GM23338 (cell line): ENCODE data around the gene NTRK1. TPM values are rescaled to one million over a fixed set of nuclear protein-coding genes. Genes with fewer than 3 reads are reported as not detected.

Experiments used
- ATAC-seq: fragments of 200-7000 bp; cut with Tn5 transposase; 3 replicates; pipeline ENCODE4 v1.9.1; 2020
- DNase-seq: peaks from one replicate; pipeline ENCODE4 v3.0.0-alpha.2; 2015; ENCODE audit warnings: low spot score
- H2AFZ ChIP-seq: fragments of 200-600 bp; sonication (generic); 2 replicates; pipeline ENCODE4 v1.8.0; 2016; ENCODE audit warnings: antibody characterized with exemption, mild to moderate bottlenecking, moderate library complexity
- H3F3A ChIP-seq: fragments of 200-600 bp; sonication (generic); replicated peaks from 2 replicates; pipeline ENCODE4 v1.8.0; 2017; ENCODE audit warnings: antibody characterized with exemption, mixed run types, low read depth
- H3K27ac ChIP-seq: fragments of 200-600 bp; sonication (generic); 2 replicates; pipeline ENCODE4 v1.6.1; 2016; ENCODE audit warnings: low read depth
- H3K27me3 ChIP-seq: fragments of 200-600 bp; sonication (generic); 2 replicates; pipeline ENCODE4 v1.8.0; 2016; ENCODE audit warnings: mild to moderate bottlenecking, mixed run types, moderate library complexity; ENCODE audit not compliant: insufficient read depth
- H3K36me3 ChIP-seq: fragments of 200-600 bp; sonication (generic); 2 replicates; pipeline ENCODE4 v1.8.0; 2016; ENCODE audit warnings: mild to moderate bottlenecking; ENCODE audit not compliant: insufficient read depth
- H3K4me1 ChIP-seq: fragments of 200-600 bp; sonication (generic); 2 replicates; pipeline ENCODE4 v1.8.0; 2016; ENCODE audit warnings: mild to moderate bottlenecking, moderate library complexity; ENCODE audit not compliant: insufficient read depth
- H3K4me2 ChIP-seq: fragments of 200-600 bp; sonication (generic); 2 replicates; pipeline ENCODE4 v1.7.1; 2017; ENCODE audit warnings: mixed run types
- H3K4me3 ChIP-seq: fragments of 200-600 bp; sonication (generic); 2 replicates; pipeline ENCODE4 v1.6.1; 2016; ENCODE audit warnings: mixed run types
- H3K79me2 ChIP-seq: fragments of 200-600 bp; sonication (generic); replicated peaks from 2 replicates; pipeline ENCODE4 v1.8.0; 2017; ENCODE audit warnings: mild to moderate bottlenecking; ENCODE audit not compliant: insufficient read depth
- H3K9me2 ChIP-seq: fragments of 200-600 bp; sonication (generic); 2 replicates; pipeline ENCODE4 v1.8.0; 2017; ENCODE audit not compliant: insufficient read depth
- H4K20me1 ChIP-seq: fragments of 200-600 bp; sonication (generic); replicated peaks from 2 replicates; pipeline ENCODE4 v1.8.0; 2017; ENCODE audit warnings: mild to moderate bottlenecking; ENCODE audit not compliant: insufficient read depth
- H3K27ac Mint-ChIP-seq: 2 replicates; pipeline ENCODE4 v1.8.0; 2020; ENCODE audit warnings: inconsistent platforms, mild to moderate bottlenecking, moderate library complexity, mixed read lengths
- H3K27me3 Mint-ChIP-seq: 3 replicates; pipeline ENCODE4 v1.8.0; 2022; ENCODE audit warnings: low read depth, mild to moderate bottlenecking, moderate library complexity, mixed read lengths, inconsistent platforms; ENCODE audit not compliant: insufficient read depth, poor library complexity
- H3K36me3 Mint-ChIP-seq: 3 replicates; pipeline ENCODE4 v1.8.0; 2021; ENCODE audit warnings: low read depth, mild to moderate bottlenecking, inconsistent platforms, moderate library complexity, mixed read lengths
- H3K4me1 Mint-ChIP-seq: 3 replicates; pipeline ENCODE4 v1.8.0; 2020; ENCODE audit warnings: mild to moderate bottlenecking, inconsistent platforms, mixed read lengths
- H3K4me3 Mint-ChIP-seq: 3 replicates; pipeline ENCODE4 v1.8.0; 2021; ENCODE audit warnings: moderate library complexity, mild to moderate bottlenecking, inconsistent platforms, mixed read lengths
- H3K9me3 Mint-ChIP-seq: 3 replicates; pipeline ENCODE4 v1.8.0; 2020; ENCODE audit warnings: moderate library complexity, mild to moderate bottlenecking, inconsistent platforms, mixed read lengths
- EZH2 ChIP-seq: fragments of 200-600 bp; sonication (generic); IDR thresholded peaks from one replicate; pipeline ENCODE4 v1.8.0; 2017; ENCODE audit warnings: antibody characterized with exemption, mild to moderate bottlenecking, low read depth; ENCODE audit not compliant: unreplicated experiment
- JUNB ChIP-seq: IDR thresholded peaks from one replicate; pipeline ENCODE4 v1.6.1; 2016; ENCODE audit warnings: antibody characterized with exemption; ENCODE audit not compliant: unreplicated experiment
- POLR2AphosphoS5 ChIP-seq: IDR thresholded peaks from 2 replicates; pipeline ENCODE4 v1.6.1; 2016; ENCODE audit warnings: antibody characterized with exemption, low read depth
- polyA plus RNA-seq: library from polyadenylated mRNA; unstranded; fragments of >200 nt; fragmentation: Nextera tagmentation; extraction: Ambion mirVana; gene quantifications from 2 replicates; pipeline ENCODE4 v1.2.1, GENCODE V29; 2016
- total RNA-seq: library from RNA; depleted of rRNA; stranded (reverse); fragments of >200 nt; shearing (Covaris generic); gene quantifications from 2 replicates; pipeline ENCODE4 v1.2.3, GENCODE V29; 2014
- TF ChIP-seq, protein P1 (sequence below): fragments of 250-450 bp; sonication (Bioruptor Pico); IDR thresholded peaks from 2 replicates; pipeline ENCODE4 v1.5.0; 2020; ENCODE audit warnings: mild to moderate bottlenecking, moderate library complexity
- TF ChIP-seq, protein P2 (sequence below): IDR thresholded peaks from one replicate; pipeline ENCODE4 v1.6.1; 2018; ENCODE audit warnings: antibody characterized with exemption; ENCODE audit not compliant: unreplicated experiment

NTRK1 gene
- total and polyA plus RNA-seq, 2 experiments from 2014 or later, result 0.42 to 0.45 TPM

DNA sequence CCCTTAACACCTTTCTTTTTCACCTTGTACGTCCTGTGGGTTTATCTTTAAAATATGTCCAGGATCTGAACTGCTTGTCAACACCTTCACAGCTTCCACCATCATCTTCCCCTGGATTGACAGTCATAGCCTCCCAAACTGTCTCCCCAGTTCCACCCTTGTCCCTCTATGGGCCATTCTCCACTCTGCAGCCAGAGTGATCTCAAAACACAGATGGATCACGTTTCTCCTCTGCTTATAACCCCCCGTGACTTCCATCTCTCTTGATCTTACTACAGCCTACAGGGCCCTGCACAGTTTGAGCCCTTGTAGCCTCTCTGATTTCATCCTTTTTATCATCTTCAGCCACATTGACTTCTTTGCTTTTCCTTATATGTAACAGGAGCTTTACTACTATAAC is 6.0 kb upstream of the NTRK1 start:
- no peaks in the 10 kb centered on the region for H3F3A ChIP-seq
- peaks cover 97% of the 10 kb centered on the region for H3K27me3 ChIP-seq
- no peak overlapping the region for H3K4me2 ChIP-seq
- no peak overlapping the region for H3K27ac ChIP-seq
- no peaks in the 10 kb centered on the region for H3K36me3 Mint-ChIP-seq
- DNase-seq (no peak), ATAC-seq (no peak)
- no peaks in the 10 kb centered on the region for H3K9me2 ChIP-seq
- H3K9me3 Mint-ChIP-seq, result no peaks in the 10 kb centered on the region; the same call in 2 of the 3 replicates
- no peaks in the 10 kb centered on the region for H3K36me3 ChIP-seq
- TF ChIP-seq, protein P1, sequence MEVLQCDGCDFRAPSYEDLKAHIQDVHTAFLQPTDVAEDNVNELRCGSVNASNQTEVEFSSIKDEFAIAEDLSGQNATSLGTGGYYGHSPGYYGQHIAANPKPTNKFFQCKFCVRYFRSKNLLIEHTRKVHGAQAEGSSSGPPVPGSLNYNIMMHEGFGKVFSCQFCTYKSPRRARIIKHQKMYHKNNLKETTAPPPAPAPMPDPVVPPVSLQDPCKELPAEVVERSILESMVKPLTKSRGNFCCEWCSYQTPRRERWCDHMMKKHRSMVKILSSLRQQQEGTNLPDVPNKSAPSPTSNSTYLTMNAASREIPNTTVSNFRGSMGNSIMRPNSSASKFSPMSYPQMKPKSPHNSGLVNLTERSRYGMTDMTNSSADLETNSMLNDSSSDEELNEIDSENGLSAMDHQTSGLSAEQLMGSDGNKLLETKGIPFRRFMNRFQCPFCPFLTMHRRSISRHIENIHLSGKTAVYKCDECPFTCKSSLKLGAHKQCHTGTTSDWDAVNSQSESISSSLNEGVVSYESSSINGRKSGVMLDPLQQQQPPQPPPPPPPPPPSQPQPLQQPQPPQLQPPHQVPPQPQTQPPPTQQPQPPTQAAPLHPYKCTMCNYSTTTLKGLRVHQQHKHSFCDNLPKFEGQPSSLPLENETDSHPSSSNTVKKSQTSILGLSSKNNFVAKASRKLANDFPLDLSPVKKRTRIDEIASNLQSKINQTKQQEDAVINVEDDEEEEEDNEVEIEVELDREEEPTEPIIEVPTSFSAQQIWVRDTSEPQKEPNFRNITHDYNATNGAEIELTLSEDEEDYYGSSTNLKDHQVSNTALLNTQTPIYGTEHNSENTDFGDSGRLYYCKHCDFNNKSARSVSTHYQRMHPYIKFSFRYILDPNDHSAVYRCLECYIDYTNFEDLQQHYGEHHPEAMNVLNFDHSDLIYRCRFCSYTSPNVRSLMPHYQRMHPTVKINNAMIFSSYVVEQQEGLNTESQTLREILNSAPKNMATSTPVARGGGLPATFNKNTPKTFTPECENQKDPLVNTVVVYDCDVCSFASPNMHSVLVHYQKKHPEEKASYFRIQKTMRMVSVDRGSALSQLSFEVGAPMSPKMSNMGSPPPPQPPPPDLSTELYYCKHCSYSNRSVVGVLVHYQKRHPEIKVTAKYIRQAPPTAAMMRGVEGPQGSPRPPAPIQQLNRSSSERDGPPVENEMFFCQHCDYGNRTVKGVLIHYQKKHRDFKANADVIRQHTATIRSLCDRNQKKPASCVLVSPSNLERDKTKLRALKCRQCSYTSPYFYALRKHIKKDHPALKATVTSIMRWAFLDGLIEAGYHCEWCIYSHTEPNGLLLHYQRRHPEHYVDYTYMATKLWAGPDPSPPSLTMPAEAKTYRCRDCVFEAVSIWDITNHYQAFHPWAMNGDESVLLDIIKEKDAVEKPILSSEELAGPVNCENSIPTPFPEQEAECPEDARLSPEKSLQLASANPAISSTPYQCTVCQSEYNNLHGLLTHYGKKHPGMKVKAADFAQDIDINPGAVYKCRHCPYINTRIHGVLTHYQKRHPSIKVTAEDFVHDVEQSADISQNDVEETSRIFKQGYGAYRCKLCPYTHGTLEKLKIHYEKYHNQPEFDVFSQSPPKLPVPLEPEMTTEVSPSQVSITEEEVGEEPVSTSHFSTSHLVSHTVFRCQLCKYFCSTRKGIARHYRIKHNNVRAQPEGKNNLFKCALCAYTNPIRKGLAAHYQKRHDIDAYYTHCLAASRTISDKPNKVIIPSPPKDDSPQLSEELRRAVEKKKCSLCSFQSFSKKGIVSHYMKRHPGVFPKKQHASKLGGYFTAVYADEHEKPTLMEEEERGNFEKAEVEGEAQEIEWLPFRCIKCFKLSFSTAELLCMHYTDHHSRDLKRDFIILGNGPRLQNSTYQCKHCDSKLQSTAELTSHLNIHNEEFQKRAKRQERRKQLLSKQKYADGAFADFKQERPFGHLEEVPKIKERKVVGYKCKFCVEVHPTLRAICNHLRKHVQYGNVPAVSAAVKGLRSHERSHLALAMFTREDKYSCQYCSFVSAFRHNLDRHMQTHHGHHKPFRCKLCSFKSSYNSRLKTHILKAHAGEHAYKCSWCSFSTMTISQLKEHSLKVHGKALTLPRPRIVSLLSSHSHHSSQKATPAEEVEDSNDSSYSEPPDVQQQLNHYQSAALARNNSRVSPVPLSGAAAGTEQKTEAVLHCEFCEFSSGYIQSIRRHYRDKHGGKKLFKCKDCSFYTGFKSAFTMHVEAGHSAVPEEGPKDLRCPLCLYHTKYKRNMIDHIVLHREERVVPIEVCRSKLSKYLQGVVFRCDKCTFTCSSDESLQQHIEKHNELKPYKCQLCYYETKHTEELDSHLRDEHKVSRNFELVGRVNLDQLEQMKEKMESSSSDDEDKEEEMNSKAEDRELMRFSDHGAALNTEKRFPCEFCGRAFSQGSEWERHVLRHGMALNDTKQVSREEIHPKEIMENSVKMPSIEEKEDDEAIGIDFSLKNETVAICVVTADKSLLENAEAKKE (CRISPR knock-in tag), result no peak
- TF ChIP-seq EZH2 (no peak), JUNB (no peak), POLR2AphosphoS5 (no peak)
- TF ChIP-seq, protein P2, sequence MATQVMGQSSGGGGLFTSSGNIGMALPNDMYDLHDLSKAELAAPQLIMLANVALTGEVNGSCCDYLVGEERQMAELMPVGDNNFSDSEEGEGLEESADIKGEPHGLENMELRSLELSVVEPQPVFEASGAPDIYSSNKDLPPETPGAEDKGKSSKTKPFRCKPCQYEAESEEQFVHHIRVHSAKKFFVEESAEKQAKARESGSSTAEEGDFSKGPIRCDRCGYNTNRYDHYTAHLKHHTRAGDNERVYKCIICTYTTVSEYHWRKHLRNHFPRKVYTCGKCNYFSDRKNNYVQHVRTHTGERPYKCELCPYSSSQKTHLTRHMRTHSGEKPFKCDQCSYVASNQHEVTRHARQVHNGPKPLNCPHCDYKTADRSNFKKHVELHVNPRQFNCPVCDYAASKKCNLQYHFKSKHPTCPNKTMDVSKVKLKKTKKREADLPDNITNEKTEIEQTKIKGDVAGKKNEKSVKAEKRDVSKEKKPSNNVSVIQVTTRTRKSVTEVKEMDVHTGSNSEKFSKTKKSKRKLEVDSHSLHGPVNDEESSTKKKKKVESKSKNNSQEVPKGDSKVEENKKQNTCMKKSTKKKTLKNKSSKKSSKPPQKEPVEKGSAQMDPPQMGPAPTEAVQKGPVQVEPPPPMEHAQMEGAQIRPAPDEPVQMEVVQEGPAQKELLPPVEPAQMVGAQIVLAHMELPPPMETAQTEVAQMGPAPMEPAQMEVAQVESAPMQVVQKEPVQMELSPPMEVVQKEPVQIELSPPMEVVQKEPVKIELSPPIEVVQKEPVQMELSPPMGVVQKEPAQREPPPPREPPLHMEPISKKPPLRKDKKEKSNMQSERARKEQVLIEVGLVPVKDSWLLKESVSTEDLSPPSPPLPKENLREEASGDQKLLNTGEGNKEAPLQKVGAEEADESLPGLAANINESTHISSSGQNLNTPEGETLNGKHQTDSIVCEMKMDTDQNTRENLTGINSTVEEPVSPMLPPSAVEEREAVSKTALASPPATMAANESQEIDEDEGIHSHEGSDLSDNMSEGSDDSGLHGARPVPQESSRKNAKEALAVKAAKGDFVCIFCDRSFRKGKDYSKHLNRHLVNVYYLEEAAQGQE, result no peak
- H3K4me1 ChIP-seq, result peaks cover 8% of the 10 kb centered on the region; the same call in 1 of the 2 replicates
- H3K27me3 Mint-ChIP-seq, result peaks cover 50% of the 10 kb centered on the region
- peaks cover 18% of the 10 kb centered on the region for H3K4me1 Mint-ChIP-seq
- H4K20me1 ChIP-seq, result no peaks in the 10 kb centered on the region; the same call in 1 of the 2 replicates
- H3K4me3 Mint-ChIP-seq, result no peak overlapping the region; the same call in 2 of the 3 replicates
- H3K79me2 ChIP-seq, result no peaks in the 10 kb centered on the region
- H2AFZ ChIP-seq, result no peak overlapping the region
- H3K27ac Mint-ChIP-seq, result no peak overlapping the region
- no peak overlapping the region for H3K4me3 ChIP-seq
